A172 (cell line): Measurements from ENCODE around the gene P2RX1. TPM values are rescaled to one million over a fixed set of nuclear protein-coding genes. Genes with fewer than 3 reads are reported as not detected.
"Not testable (repeated sequence)": the region's sequence is repeated elsewhere in the genome, so short reads cannot be mapped to it uniquely, and the experiment has no call there.

Experiments used
- DNase-seq: peaks from one replicate; pipeline ENCODE4 v3.0.0-alpha.2; 2015; ENCODE audit warnings: low spot score
- total RNA-seq: library from RNA; depleted of rRNA; stranded (reverse); fragments of >200 nt; shearing (Covaris generic); gene quantifications from 2 replicates; pipeline ENCODE4 v1.2.3, GENCODE V29; 2014; rRNA removed

The P2RX1 gene
- total RNA-seq, 1 experiment from 2014 or later: 0.67 TPM

DNA sequence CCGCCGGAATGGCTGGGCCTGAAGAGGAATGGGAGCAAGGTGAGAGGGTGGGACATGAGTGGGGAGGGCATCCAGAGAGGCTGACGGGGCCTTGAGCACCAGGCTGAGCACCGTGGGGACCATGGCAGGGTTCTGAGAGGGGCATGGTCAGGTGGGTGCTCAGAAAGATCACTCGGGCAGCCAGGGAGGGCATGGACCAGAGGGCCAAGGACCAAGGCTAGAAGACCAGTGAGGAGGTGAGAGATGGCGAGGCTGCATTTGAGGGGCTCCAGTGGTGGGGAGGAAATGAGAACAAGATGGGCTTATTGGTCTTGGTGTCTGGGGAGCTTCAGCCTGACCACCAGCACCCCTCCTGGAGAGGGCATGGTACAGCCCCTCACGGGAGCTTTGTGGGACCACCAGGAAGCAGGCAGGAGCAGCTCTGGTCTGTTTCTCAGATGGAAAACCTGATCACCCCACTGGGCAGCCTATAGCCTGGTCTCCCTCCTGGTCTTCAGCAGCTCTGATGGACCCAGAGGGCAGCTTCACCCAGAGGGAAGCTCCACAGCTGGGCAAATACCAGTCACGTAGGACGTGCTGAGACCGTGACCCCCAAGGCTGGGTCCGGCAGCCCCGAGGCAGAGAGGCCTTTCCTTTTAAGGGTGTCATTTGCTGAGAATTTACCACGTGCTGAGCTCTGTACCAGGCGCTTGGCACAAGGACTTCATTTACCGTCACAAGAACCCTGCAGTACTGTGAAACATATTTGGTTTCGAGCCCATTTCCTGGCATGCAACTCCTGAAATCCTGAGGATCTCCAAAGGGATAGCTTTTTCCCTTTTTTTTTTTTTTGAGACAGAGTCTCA, 58.8 kb downstream of the P2RX1 start:
- DNase-seq: no peak

DNA sequence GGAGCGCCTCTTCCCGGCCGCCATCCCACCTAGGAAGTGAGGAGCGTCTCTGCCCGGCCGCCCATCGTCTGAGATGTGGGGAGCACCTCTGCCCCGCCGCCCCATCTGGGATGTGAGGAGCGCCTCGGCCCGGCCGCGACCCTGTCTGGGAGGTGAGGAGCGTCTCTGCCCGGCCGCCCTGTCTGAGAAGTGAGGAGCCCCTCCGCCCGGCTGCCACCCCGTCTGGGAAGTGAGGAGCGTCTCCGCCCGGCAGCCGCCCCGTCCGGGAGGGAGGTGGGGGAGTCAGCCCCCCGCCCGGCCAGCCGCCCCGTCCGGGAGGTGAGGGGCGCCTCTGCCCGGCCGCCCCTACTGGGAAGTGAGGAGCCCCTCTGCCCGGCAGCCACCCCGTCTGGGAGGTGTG, 62.1 kb downstream of the P2RX1 start:
- DNase-seq: not testable (repeated sequence)

DNA sequence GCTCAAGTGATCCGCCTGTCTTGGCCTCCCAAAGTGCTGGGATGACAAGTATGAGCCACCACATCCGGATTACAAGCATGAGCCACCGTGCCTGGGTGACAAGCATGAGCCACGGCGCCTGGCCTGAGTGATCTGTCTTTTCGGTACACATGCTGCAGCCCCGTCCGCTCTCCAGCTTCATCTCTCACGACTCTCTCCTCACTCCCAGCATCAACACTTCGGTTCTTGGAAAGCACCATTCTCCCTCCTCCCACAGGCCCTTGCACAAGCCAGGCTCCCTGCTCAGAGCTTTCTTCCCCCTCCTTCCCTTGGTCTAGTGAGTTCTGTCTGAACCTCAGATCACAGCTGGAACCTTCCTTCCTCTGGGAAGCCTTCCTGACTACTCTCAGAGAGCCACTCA, 63.7 kb downstream of the P2RX1 start:
- DNase-seq: no peak

DNA sequence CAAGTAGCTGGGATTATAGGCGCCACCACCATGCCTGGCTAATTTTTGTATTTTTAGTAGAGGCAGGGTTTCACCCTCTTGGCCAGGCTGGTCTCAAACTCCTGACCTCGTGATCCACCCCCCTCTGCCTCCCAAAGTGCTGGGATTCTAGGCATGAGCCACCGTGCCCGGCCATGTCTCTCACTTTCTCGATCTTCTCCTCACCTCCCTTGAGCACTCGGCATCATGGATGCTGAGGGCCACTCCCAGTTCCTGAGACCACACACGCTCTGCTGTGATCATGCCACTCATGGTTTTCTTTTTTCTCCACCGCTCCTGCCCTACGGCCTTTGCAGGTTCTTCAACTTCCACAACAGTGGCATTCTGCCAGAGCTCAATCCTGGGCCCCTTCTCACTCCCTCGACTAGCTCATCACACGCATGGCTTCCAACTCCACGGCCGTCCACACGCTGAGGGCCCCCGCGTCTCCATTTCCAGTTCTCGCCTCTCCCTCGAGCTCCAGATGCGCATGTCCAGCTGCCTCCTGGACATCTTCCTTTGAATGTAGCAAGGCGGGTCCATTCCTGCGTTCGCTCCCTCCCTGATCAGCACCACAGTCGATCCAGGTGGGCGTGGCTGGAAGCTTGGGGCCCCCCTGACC, 64.7 kb downstream of the P2RX1 start:
- DNase-seq: no peak

DNA sequence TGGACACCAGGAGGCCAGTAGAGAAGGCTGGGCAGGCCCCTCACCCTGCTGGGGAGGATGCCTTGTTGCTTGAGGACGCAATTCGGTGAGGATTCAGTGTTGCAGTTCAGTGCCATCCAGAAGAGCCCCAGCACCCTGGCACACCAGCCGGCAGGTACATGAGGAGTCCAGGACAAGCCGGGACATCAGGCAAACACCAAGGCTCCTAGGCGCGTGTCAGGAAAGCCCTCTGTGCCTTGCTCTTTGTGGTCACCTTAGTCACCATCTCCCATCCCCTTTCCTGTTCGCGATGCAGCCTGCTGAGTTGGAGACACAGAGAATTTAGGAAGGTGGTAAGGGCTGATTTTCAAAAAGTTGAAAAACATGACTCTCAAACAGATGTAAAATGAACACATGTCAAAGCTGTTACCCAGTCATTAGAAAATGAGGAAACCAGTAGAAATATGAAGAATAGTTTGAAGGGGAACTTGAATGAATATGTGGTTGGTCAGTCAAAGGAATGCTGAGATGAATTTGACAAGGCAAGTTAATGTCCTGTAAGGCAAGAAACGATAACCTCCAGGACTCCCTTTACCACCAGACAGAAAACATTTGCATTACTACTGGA, 67.9 kb downstream of the P2RX1 start:
- DNase-seq: peak; percentile 37

DNA sequence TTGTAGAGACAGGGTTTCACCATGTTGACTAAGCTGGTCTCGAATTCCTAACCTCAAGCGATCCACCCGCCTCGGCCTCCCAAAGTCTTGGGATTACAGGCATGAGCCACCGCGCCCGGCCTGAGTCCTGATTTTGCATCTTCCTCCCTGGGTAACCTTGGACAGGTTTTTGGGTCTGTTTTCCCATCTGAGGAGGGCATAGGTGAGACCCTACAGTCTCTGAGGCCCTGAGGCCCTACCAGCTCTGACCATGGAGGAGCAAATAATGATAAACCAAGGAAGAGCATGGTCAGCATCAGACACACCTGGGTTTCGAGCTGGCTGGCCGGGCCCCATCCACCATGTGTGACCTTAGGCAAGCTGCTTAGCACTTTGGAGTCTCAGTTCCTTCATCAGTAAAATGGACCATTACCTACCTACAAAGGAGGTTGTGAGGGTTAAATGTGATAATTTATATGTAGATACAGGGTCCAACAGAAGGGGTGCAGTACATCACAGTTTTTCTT, 69.0 kb downstream of the P2RX1 start:
- no peak for DNase-seq

Other genes with a start within 250 kb of the P2RX1 start
- 360 and 391 TPM in 2 replicates for gene TAX1BP3, start 247.9 kb downstream of the P2RX1 start, total RNA-seq
- 43.4 and 66.8 TPM in 2 replicates for gene EMC6, start 247.7 kb downstream of the P2RX1 start, total RNA-seq
- gene P2RX5, start 220.3 kb downstream of the P2RX1 start, total RNA-seq: 32.7 and 35.4 TPM in 2 replicates
- 20.5 and 22.6 TPM in 2 replicates for gene HASPIN, start 192.6 kb downstream of the P2RX1 start, total RNA-seq
- gene ITGAE, start 115.3 kb downstream of the P2RX1 start, total RNA-seq: 70.5 and 88.5 TPM in 2 replicates
- gene NCBP3, start 70.2 kb downstream of the P2RX1 start, total RNA-seq: 22.1 and 28.1 TPM in 2 replicates
- gene CAMKK1, start 23.4 kb downstream of the P2RX1 start, total RNA-seq: 11.2 and 12.9 TPM in 2 replicates
- 1.3 and 5.8 TPM in 2 replicates for gene ATP2A3, start 48.0 kb upstream of the P2RX1 start, total RNA-seq
- gene ZZEF1, start 226.6 kb upstream of the P2RX1 start, total RNA-seq: 21.1 and 22.4 TPM in 2 replicates
- 23.4 and 32.7 TPM in 2 replicates for gene CYB5D2, start 226.7 kb upstream of the P2RX1 start, total RNA-seq